Measurements from ENCODE around the gene APOL5.

The APOL5 gene

DNA sequence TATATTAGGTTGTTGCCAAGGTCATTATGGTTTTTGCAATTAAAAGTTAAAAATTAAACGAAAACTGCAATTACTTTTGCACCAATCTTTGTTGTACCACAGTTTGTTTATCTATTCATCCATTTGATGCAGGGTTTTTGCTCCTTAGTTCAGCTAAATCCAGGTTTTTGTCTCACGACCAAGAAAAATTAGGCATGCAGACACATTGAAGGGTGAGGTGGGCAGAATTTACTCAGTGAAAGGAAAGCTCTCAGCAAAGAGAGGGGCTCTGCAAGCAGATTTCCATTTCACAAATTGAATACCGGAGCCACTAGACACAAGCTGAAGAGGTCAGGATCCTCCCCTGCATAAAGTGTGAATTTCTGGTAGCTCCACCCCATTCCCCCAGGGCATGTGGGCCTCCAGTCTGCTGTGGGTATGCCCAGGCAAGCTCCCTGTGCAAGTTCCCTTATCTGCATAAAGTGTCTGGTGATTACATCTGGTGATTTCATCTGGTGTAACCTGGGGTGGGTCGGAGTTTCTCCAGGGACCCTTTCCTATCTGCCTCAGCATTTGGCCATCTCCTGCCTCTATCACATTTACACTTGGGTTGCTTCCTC, 36.1 kb upstream of the APOL5 start:
- Histone ChIP-seq H3K4me3 (no peak overlapping the region), H3K9me3 (no peaks in the 10 kb centered on the region), H3K36me3 (no peaks in the 10 kb centered on the region), H3K27me3 (no peaks in the 10 kb centered on the region), H3K4me1 (no peaks in the 10 kb centered on the region), H3K27ac (no peak overlapping the region)
- intact Hi-C loops (cut with DNase I; ENCODE audit: low total_unique reads), result no loop called here
- no peak for DNase-seq
- TF ChIP-seq, protein P1, sequence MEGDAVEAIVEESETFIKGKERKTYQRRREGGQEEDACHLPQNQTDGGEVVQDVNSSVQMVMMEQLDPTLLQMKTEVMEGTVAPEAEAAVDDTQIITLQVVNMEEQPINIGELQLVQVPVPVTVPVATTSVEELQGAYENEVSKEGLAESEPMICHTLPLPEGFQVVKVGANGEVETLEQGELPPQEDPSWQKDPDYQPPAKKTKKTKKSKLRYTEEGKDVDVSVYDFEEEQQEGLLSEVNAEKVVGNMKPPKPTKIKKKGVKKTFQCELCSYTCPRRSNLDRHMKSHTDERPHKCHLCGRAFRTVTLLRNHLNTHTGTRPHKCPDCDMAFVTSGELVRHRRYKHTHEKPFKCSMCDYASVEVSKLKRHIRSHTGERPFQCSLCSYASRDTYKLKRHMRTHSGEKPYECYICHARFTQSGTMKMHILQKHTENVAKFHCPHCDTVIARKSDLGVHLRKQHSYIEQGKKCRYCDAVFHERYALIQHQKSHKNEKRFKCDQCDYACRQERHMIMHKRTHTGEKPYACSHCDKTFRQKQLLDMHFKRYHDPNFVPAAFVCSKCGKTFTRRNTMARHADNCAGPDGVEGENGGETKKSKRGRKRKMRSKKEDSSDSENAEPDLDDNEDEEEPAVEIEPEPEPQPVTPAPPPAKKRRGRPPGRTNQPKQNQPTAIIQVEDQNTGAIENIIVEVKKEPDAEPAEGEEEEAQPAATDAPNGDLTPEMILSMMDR (IDR thresholded peaks at IDR 0.05), result no peak

DNA sequence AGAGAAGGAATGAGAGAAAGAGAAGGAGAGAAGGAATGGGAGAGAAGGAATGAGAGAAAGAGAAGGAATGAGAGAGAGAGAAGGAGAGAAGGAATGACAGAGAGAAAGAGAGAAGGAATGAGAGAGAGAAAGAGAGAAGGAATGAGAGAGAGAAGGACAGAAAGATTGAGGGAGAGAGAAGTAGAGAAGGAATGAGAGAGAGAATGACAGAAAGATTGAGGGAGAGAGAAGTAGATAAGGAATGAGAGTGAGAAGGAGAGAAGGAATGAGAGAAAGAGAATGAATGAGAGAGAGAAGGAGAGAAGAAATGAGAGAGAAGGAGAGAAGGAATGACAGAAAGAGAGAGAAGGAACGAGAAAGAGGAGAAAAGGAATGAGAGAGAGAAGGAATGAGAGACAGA, 34.1 kb upstream of the APOL5 start:
- no peaks in the 10 kb centered on the region for H3K4me1 ChIP-seq
- TF ChIP-seq, protein P1 (IDR thresholded peaks at IDR 0.05), result no peak
- H3K36me3 ChIP-seq, result no peaks in the 10 kb centered on the region
- H3K4me3 ChIP-seq, result no peak overlapping the region
- no peaks in the 10 kb centered on the region for H3K9me3 ChIP-seq
- H3K27me3 ChIP-seq, result no peaks in the 10 kb centered on the region
- intact Hi-C loops (cut with DNase I; ENCODE audit: low total_unique reads), result no loop called here
- no peak overlapping the region for H3K27ac ChIP-seq
- no peak for DNase-seq

DNA sequence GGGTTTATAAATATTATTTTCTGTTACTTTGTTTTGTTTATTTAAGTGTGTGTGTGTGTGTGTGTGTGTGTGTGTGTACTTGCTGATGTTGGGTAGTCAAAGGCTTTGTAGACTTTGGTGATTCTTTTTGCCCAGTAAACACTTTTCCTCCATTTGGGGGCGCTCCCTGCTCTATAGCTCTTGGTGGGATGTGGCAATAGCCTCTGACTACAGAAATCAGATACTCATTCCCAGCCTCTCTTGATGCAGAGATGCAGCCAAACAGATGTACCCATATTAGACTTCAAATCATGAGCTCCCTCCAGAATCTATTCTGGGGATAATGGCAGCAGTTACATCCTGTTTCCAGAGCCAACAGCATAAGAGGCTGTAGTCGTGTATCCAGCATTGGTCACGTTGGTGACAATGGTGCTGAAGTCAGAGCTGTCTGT, 33.4 kb upstream of the APOL5 start:
- Histone ChIP-seq H3K9me3 (no peaks in the 10 kb centered on the region), H3K4me1 (no peaks in the 10 kb centered on the region), H3K27ac (no peak overlapping the region), H3K27me3 (no peaks in the 10 kb centered on the region), H3K36me3 (no peaks in the 10 kb centered on the region), H3K4me3 (no peak overlapping the region)
- TF ChIP-seq, protein P1 (IDR thresholded peaks at IDR 0.05), result no peak
- intact Hi-C loops (cut with DNase I; ENCODE audit: low total_unique reads), result no loop called here
- no peak for DNase-seq

DNA sequence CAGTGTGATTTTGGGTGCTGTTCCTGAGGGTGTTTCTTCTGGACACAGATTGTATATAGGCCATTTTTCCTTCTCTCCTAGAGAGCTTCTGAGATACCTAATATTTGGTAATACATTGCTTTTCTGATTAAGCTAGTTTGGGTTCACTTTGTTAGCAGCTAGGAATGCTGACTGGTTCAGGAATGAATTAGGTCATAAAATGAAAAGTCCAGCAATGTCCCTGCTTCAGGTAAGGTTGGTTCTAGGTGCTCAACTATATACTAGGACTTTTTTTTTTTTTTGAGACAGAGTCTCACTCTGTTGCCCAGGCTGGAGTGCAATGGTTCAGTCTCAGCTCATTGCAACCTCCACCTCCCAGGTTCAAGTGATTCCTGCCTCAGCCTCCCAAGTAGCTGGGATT, 32.9 kb upstream of the APOL5 start:
- intact Hi-C loops (cut with DNase I; ENCODE audit: low total_unique reads), result no loop called here

DNA sequence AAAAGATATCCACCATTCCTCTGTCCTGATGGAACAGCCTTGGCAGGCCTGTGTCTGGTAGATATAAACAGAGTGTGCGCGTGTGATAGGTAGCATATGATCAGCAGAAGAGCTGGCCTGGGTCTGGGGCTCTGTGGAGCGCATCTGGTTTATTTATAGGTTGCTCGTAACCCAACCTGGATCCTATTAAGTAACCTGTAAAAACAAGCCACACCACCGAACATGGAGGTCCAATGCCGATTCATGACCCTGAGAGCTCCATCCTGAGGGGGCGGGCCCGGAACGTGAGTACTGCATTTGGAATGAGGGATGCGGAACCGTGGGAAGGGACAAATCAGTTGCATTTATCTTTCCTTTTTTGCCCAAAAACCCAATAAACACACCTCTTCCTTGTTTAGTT, 31.9 kb upstream of the APOL5 start:
- intact Hi-C loops (cut with DNase I; ENCODE audit: low total_unique reads), result no loop called here
- no peak for DNase-seq
- H3K4me1 ChIP-seq, result no peaks in the 10 kb centered on the region
- H3K27me3 ChIP-seq, result no peaks in the 10 kb centered on the region
- TF ChIP-seq, protein P1 (IDR thresholded peaks at IDR 0.05), result no peak
- H3K27ac ChIP-seq, result no peak overlapping the region
- H3K36me3 ChIP-seq, result no peaks in the 10 kb centered on the region
- no peaks in the 10 kb centered on the region for H3K9me3 ChIP-seq
- no peak overlapping the region for H3K4me3 ChIP-seq

More for the DNA sequence above, 32.9 kb upstream of the APOL5 start:
- H3K9me3 ChIP-seq, result no peaks in the 10 kb centered on the region
- H3K27ac ChIP-seq, result no peak overlapping the region
- H3K4me1 ChIP-seq, result no peaks in the 10 kb centered on the region
- no peaks in the 10 kb centered on the region for H3K36me3 ChIP-seq
- no peak overlapping the region for H3K4me3 ChIP-seq
- TF ChIP-seq, protein P1 (IDR thresholded peaks at IDR 0.05), result no peak
- H3K27me3 ChIP-seq, result no peaks in the 10 kb centered on the region
- DNase-seq, result no peak

DNA sequence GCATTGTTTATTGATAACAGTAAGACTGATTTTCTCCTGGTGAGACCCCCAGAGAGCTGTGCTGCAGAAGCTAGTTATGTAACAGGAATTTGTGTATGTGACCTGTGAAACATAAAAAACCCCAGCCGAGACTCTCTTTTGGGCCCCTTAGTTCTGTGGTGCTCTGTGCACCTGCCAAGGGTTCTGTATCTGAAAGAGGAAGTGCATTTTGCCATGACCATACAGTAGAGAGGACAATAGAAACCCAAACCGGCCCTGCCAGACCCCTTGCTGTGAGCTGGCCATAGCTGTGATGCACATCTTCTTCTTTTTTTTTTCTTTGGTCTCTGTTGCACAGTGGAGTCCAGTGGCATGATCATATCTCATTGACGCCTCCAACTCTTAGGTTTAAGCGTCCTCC, 31.4 kb upstream of the APOL5 start:
- no peak overlapping the region for H3K27ac ChIP-seq
- TF ChIP-seq, protein P1 (IDR thresholded peaks at IDR 0.05), result no peak
- no peak for DNase-seq
- H3K4me1 ChIP-seq, result no peaks in the 10 kb centered on the region
- intact Hi-C loops (cut with DNase I; ENCODE audit: low total_unique reads), result no loop called here
- no peak overlapping the region for H3K4me3 ChIP-seq
- H3K9me3 ChIP-seq, result no peaks in the 10 kb centered on the region
- H3K36me3 ChIP-seq, result no peaks in the 10 kb centered on the region
- H3K27me3 ChIP-seq, result no peaks in the 10 kb centered on the region

All from tibial artery (tissue), 4 donors.